Gastrocnemius medialis (tissue), 4 donors: ENCODE data around the gene MYOD1.

Experiments used
- CTCF ChIP-seq, 5 experiments: fragments of 450-650 bp in 3 of 5; fragments of 200-600 bp in 2 of 5; sonication (generic) in 2 of 5; IDR thresholded peaks in 4 of 5; conservative IDR thresholded peaks in 1 of 5; 1 replicate in 4 of 5; 2 replicates in 1 of 5; pipeline ENCODE4 v1.5.1; 2016 to 2019; ENCODE audit warnings: antibody characterized with exemption in 5 of 5, mild to moderate bottlenecking in 3 of 5, moderate library complexity in 3 of 5
- POLR2A ChIP-seq, 2 donors: fragments of 450-650 bp; IDR thresholded peaks; one replicate each; pipeline ENCODE4 v1.6.1; 2017; ENCODE audit warnings: antibody characterized with exemption in 2 of 2, mild to moderate bottlenecking in 2 of 2, moderate library complexity in 2 of 2

GRCh38 chr11:17721242-17721999 is 2.0 kb downstream of the MYOD1 start:
- TF ChIP-seq CTCF (IDR thresholded peaks at IDR 0.05 in 4 of 5, conservative IDR thresholded peaks at IDR 0.05 in 1 of 5) (no peak), POLR2A (IDR thresholded peaks at IDR 0.05) (no peak)
